SK-N-SH (cell line): Measurements from ENCODE around the gene GAPVD1. TPM values are rescaled to one million over a fixed set of nuclear protein-coding genes. Genes with fewer than 3 reads are reported as not detected.

ENCODE experiments used
- CTCF ChIA-PET: fragments of 300-600, 350-600 bp; formaldehyde crosslinking; extraction: SDS; loops from one replicate; lab custom pipeline; 2021; lab: Yijun Ruan, JAX
- POLR2A ChIA-PET: fragments of 350-600 bp; sonication (Branson Sonifier 250); formaldehyde crosslinking; extraction: SDS; loops from one replicate; lab custom pipeline; 2020; ENCODE audit warnings: antibody characterized with exemption, inconsistent platforms; lab: Yijun Ruan, JAX
- DNase-seq: peaks from one replicate; pipeline ENCODE4 v3.0.0; 2012
- H2AFZ ChIP-seq: fragments of 200-600 bp; sonication (generic); 2 replicates; pipeline ENCODE4 v1.8.1; 2016; ENCODE audit warnings: antibody characterized with exemption, mild to moderate bottlenecking, low read depth
- H3F3A ChIP-seq: fragments of 200-600 bp; sonication (generic); replicated peaks from 2 replicates; pipeline ENCODE3; 2016; ENCODE audit warnings: antibody characterized with exemption, mild to moderate bottlenecking; ENCODE audit not compliant: insufficient read depth
- H3K27ac ChIP-seq, 2 experiments: fragments of 200-500 bp in 1 of 2; fragments of 200-600 bp in 1 of 2; sonication (Bioruptor generic) in 1 of 2; sonication (generic), shearing (Covaris generic) in 1 of 2; 2 replicates each; pipeline versions ENCODE4 v1.5.1 to v1.6.1; 2014 to 2016; ENCODE audit warnings: low read depth in 2 of 2, inconsistent platforms in 1 of 2, low read length in 1 of 2, mild to moderate bottlenecking in 1 of 2, mixed read lengths in 1 of 2
- H3K27me3 ChIP-seq: fragments of 200-600 bp; sonication (generic), shearing (Covaris generic); 2 replicates; pipeline ENCODE4 v1.6.1; 2016; ENCODE audit warnings: mixed run types; ENCODE audit not compliant: insufficient read depth
- H3K36me3 ChIP-seq, 2 experiments: fragments of 200-500 bp in 1 of 2; fragments of 200-600 bp in 1 of 2; sonication (Bioruptor generic) in 1 of 2; sonication (generic) in 1 of 2; replicated peaks in 1 of 2; 2 replicates each; pipeline versions ENCODE3 to v1.5.1; 2014 to 2016; ENCODE audit warnings: low read length in 1 of 2, mild to moderate bottlenecking in 1 of 2; ENCODE audit not compliant: insufficient read depth in 2 of 2, control insufficient read depth in 1 of 2
- H3K4me1 ChIP-seq, 2 experiments: fragments of 200-500 bp in 1 of 2; fragments of 200-600 bp in 1 of 2; sonication (Bioruptor generic) in 1 of 2; sonication (generic), shearing (Covaris generic) in 1 of 2; 2 replicates each; pipeline versions ENCODE4 v1.5.1 to v1.6.1; 2014 to 2016; ENCODE audit warnings: low read depth in 1 of 2, low read length in 1 of 2, mixed run types in 1 of 2; ENCODE audit not compliant: insufficient read depth in 2 of 2, control insufficient read depth in 1 of 2
- H3K4me2 ChIP-seq: fragments of 200-600 bp; sonication (generic), shearing (Covaris generic); 2 replicates; pipeline ENCODE4 v1.6.1; 2017; ENCODE audit warnings: mixed run types
- H3K4me3 ChIP-seq, 2 experiments: fragments of 200-500 bp in 1 of 2; fragments of 200-600 bp in 1 of 2; sonication (Bioruptor generic) in 1 of 2; sonication (generic), shearing (Covaris generic) in 1 of 2; 2 replicates each; pipeline versions ENCODE4 v1.5.1 to v1.8.1; 2014 to 2016; ENCODE audit warnings: low read depth in 2 of 2, inconsistent platforms in 1 of 2, low read length in 1 of 2, mild to moderate bottlenecking in 1 of 2, mixed read lengths in 1 of 2, moderate library complexity in 1 of 2
- H3K79me2 ChIP-seq: fragments of 200-600 bp; sonication (generic); 2 replicates; pipeline ENCODE4 v1.8.1; 2017; ENCODE audit warnings: mild to moderate bottlenecking; ENCODE audit not compliant: insufficient read depth
- H3K9ac ChIP-seq: fragments of 200-600 bp; sonication (generic); 2 replicates; pipeline ENCODE4 v1.6.1; 2017; ENCODE audit warnings: mixed run types
- H3K9me2 ChIP-seq: fragments of 200-600 bp; sonication (generic); 2 replicates; pipeline ENCODE4 v1.6.1; 2017; ENCODE audit warnings: mixed run types
- H3K9me3 ChIP-seq: fragments of 200-600 bp; sonication (generic); 2 replicates; pipeline ENCODE4 v1.6.1; 2017; ENCODE audit warnings: mixed run types, mild to moderate bottlenecking, moderate library complexity
- H4K20me1 ChIP-seq: fragments of 200-600 bp; sonication (generic); 2 replicates; pipeline ENCODE4 v1.6.1; 2017; ENCODE audit warnings: mild to moderate bottlenecking, mixed run types; ENCODE audit not compliant: insufficient read depth
- CHD2 ChIP-seq: fragments of 150-350 bp; IDR thresholded peaks from 2 replicates; pipeline ENCODE4 v1.6.1; 2018; ENCODE audit warnings: low read length; ENCODE audit not compliant: partially characterized antibody
- ELF1 ChIP-seq: IDR thresholded peaks from 2 replicates; pipeline ENCODE4 v1.4.0; 2012
- EP300 ChIP-seq, 2 experiments: IDR thresholded peaks; 2 replicates each; pipeline versions ENCODE4 v1.4.0 to v1.6.1; 2012; ENCODE audit warnings: borderline replicate concordance in 1 of 2, low read depth in 1 of 2, low read length in 1 of 2
- EZH2phosphoT487 ChIP-seq: fragments of 200-600 bp; sonication (generic); IDR thresholded peaks from 2 replicates; pipeline ENCODE4 v1.6.1; 2017; ENCODE audit warnings: low read depth, mixed run types, mild to moderate bottlenecking, antibody characterized with exemption, moderate library complexity, borderline replicate concordance
- FOSL2 ChIP-seq: IDR thresholded peaks from 2 replicates; pipeline ENCODE4 v1.4.0; 2012; ENCODE audit warnings: low read depth, mild to moderate bottlenecking, moderate library complexity, borderline replicate concordance
- FOXJ3 ChIP-seq: sonication (generic); formaldehyde crosslinking; IDR thresholded peaks from 2 replicates; pipeline ENCODE4 v1.5.1; 2020; ENCODE audit warnings: mild to moderate bottlenecking, missing genetic modification reagents
- FOXM1 ChIP-seq: IDR thresholded peaks from 2 replicates; pipeline ENCODE4 v1.4.0; 2012; ENCODE audit warnings: low read depth, mild to moderate bottlenecking
- GABPA ChIP-seq: IDR thresholded peaks from 2 replicates; pipeline ENCODE4 v1.4.0; 2012; ENCODE audit warnings: low read depth, mild to moderate bottlenecking
- GATA2 ChIP-seq: sonication (generic); formaldehyde crosslinking; IDR thresholded peaks from 2 replicates; pipeline ENCODE4 v1.5.0; 2020; ENCODE audit warnings: mild to moderate bottlenecking, missing genetic modification reagents
- MEF2A ChIP-seq: IDR thresholded peaks from 2 replicates; pipeline ENCODE4 v1.4.0; 2012; ENCODE audit warnings: low read depth, borderline replicate concordance
- MXI1 ChIP-seq: IDR thresholded peaks from 2 replicates; pipeline ENCODE4 v1.6.1; 2012; ENCODE audit warnings: mild to moderate bottlenecking, low read depth, low read length, improper control_type of control experiment
- NFIC ChIP-seq: IDR thresholded peaks from 2 replicates; pipeline ENCODE4 v1.4.0; 2012; ENCODE audit warnings: borderline replicate concordance
- NRF1 ChIP-seq: IDR thresholded peaks from 2 replicates; pipeline ENCODE4 v1.6.1; 2012; ENCODE audit warnings: low read depth, mild to moderate bottlenecking, low read length
- RAD21 ChIP-seq: IDR thresholded peaks from 2 replicates; pipeline ENCODE4 v1.6.1; 2012; ENCODE audit warnings: mild to moderate bottlenecking, low read length
- RCOR1 ChIP-seq: fragments of 150-350 bp; IDR thresholded peaks from 2 replicates; pipeline ENCODE4 v1.6.1; 2017; ENCODE audit warnings: antibody characterized with exemption, low read length
- RFX5 ChIP-seq: IDR thresholded peaks from 2 replicates; pipeline ENCODE4 v1.6.1; 2012; ENCODE audit warnings: mild to moderate bottlenecking, improper control_type of control experiment, low read length
- RXRA ChIP-seq: IDR thresholded peaks from 2 replicates; pipeline ENCODE4 v1.4.0; 2012; ENCODE audit warnings: low read depth, mild to moderate bottlenecking, borderline replicate concordance
- TAF1 ChIP-seq: IDR thresholded peaks from 2 replicates; pipeline ENCODE4 v1.6.1; 2012; ENCODE audit warnings: low read depth, mild to moderate bottlenecking, low read length, moderate library complexity, borderline replicate concordance
- WGBS: methylation state at CpG from one replicate; pipeline ENCODE4 v1.1.6; 2017; ENCODE audit warnings: low lambda C conversion rate; 5-methylcytosine and 5-hydroxymethylcytosine counted together
- polyA plus RNA-seq, 3 experiments: library from polyadenylated mRNA; depleted of rRNA; stranded (reverse); fragments of >200 nt; gene quantifications; 2 replicates each; pipeline ENCODE4 v1.2.3, GENCODE V29; 2012
- TF ChIP-seq, protein P1 (sequence below): IDR thresholded peaks from 2 replicates; pipeline ENCODE4 v1.6.1; 2012; ENCODE audit warnings: mild to moderate bottlenecking, low read depth, low read length, moderate library complexity
- TF ChIP-seq, protein P2 (sequence below): fragments of 200-600 bp; sonication (generic); IDR thresholded peaks from 2 replicates; pipeline ENCODE4 v1.6.1; 2017; ENCODE audit warnings: antibody characterized with exemption, mild to moderate bottlenecking, moderate library complexity

Gene GAPVD1
- polyA plus RNA-seq, 1 of the 3 experiments (the other 2 are of a cell fraction): 10.5 TPM

DNA sequence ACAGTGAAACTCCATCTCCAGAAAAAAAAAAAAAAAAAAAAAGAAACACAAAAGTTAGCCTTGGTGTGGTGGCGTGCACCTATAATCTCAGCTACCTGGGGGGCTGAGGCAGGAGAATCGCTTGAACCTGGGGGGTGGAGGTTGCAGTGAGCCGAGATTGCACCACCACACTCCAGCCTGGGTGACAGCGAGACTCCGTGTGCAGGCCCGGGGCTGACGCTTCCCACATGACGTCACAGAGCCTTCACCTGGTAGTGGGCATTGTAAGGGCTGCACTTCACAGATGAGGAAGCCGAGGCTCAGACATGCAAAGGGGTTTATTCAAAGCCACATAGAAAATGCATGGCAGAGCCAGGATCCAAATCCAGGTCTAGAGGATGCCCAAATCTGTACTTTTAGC is 114.2 kb downstream of the GAPVD1 start (continued):
- TF ChIP-seq, protein P1, sequence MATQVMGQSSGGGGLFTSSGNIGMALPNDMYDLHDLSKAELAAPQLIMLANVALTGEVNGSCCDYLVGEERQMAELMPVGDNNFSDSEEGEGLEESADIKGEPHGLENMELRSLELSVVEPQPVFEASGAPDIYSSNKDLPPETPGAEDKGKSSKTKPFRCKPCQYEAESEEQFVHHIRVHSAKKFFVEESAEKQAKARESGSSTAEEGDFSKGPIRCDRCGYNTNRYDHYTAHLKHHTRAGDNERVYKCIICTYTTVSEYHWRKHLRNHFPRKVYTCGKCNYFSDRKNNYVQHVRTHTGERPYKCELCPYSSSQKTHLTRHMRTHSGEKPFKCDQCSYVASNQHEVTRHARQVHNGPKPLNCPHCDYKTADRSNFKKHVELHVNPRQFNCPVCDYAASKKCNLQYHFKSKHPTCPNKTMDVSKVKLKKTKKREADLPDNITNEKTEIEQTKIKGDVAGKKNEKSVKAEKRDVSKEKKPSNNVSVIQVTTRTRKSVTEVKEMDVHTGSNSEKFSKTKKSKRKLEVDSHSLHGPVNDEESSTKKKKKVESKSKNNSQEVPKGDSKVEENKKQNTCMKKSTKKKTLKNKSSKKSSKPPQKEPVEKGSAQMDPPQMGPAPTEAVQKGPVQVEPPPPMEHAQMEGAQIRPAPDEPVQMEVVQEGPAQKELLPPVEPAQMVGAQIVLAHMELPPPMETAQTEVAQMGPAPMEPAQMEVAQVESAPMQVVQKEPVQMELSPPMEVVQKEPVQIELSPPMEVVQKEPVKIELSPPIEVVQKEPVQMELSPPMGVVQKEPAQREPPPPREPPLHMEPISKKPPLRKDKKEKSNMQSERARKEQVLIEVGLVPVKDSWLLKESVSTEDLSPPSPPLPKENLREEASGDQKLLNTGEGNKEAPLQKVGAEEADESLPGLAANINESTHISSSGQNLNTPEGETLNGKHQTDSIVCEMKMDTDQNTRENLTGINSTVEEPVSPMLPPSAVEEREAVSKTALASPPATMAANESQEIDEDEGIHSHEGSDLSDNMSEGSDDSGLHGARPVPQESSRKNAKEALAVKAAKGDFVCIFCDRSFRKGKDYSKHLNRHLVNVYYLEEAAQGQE: no peak
- no peak for TF ChIP-seq FOXM1
- no peak for TF ChIP-seq GATA2 (CRISPR knock-in tag)
- TF ChIP-seq FOXJ3 (CRISPR knock-in tag): no peak

DNA sequence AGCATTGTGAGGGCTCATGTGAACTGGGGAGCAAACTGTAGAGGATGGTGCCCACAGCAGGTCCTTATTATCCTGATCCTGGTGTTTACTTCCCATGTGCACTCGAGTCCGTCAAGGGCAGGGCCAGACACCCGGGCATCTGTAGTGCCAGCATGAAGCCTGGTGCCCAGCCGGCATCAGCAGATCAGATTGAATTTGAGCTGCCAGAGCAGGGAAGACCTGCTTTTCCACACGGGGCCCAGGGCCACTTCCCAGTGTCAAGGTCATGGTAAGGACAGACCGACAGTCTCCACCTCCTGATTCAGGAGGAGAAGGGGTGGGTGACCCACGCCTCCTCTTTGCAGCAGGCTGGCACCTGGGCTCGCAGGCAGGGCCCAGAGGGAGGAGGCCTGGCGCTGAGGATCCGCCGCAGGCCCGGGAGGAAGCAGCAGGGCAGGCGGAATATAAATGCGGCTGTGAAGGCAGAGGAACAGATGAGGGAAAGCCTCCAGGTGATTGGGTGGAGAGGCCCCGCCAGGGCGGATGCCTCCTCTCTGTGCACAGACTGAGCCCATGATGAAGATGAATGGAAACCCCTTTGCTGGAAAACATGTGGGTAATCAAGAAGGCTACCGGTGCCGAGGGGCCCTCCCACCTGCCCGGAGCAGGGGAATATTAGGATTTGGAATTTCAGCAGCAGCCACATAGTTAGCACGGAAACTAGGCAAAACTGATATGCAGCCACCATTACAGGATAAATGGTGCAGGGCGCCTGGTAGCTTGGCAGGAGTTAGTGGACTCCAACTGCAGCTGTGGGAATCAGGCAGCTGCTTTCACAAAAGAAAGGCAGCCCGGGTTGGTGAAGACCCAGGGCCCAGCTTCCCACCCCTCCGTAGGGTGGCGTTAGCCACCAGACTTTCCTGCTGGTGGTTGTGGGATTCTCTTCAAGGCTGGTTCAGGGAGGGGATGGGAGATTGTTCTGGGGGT is 114.9 kb downstream of the GAPVD1 start:
- ChIA-PET CTCF (interaction anchor here (0.6 to 3.0 kb wide), 8 partner anchors 10 to 605 kb away, joined by 3 to 16 read pairs (median 5); partner anchors contain the start of gene WDR38), POLR2A (interaction anchor here (0.6 kb wide), 2 partner anchors 108 to 515 kb away, joined by 3 to 4 read pairs; partner anchors contain the start of genes ARPC5L and RPL35)
- Histone ChIP-seq H3K4me2 (no peak overlapping the region), H3K9ac (no peak overlapping the region), H3K4me1 (peaks cover 0 to 31% of the 10 kb centered on the region in 2 experiments; a peak in 1 of 4 replicates), H3K27ac (peak overlapping the region in 1 of 2 experiments; percentile 83; a peak in 2 of 4 replicates), H2AFZ (no peak overlapping the region), H3F3A (no peaks in the 10 kb centered on the region), H3K4me3 (no peak overlapping the region), H3K79me2 (no peaks in the 10 kb centered on the region), H3K27me3 (no peaks in the 10 kb centered on the region), H3K36me3 (no peaks in the 10 kb centered on the region), H4K20me1 (no peaks in the 10 kb centered on the region), H3K9me3 (no peaks in the 10 kb centered on the region), H3K9me2 (no peaks in the 10 kb centered on the region)
- peak; percentile 71 for DNase-seq
- WGBS: 77% methylated on average over 14 of the region's 24 CpGs
- no peak for TF ChIP-seq NFIC
- no peak for TF ChIP-seq ELF1
- no peak for TF ChIP-seq GABPA
- peak; percentile 35 for TF ChIP-seq CHD2
- no peak for TF ChIP-seq FOSL2
- no peak for TF ChIP-seq MEF2A
- no peak for TF ChIP-seq RFX5
- TF ChIP-seq GATA2 (CRISPR knock-in tag): peak; percentile 54
- no peak for TF ChIP-seq FOXM1
- TF ChIP-seq, protein P1: no peak
- no peak for TF ChIP-seq TAF1
- peak in 1 of 2 experiments; percentile 43; a peak in 2 of 4 replicates for TF ChIP-seq EP300 (IDR thresholded peaks at IDR 0.05; ENCODE audit: borderline replicate concordance in 1 of 2, low read depth in 1 of 2, low read length in 1 of 2)
- TF ChIP-seq RCOR1: peak; percentile 20; the same call in 1 of the 2 replicates
- TF ChIP-seq MXI1: peak; percentile 38; the same call in 1 of the 2 replicates
- no peak for TF ChIP-seq EZH2phosphoT487
- TF ChIP-seq NRF1: no peak
- TF ChIP-seq RAD21: no peak
- TF ChIP-seq RXRA: no peak
- TF ChIP-seq, protein P2, sequence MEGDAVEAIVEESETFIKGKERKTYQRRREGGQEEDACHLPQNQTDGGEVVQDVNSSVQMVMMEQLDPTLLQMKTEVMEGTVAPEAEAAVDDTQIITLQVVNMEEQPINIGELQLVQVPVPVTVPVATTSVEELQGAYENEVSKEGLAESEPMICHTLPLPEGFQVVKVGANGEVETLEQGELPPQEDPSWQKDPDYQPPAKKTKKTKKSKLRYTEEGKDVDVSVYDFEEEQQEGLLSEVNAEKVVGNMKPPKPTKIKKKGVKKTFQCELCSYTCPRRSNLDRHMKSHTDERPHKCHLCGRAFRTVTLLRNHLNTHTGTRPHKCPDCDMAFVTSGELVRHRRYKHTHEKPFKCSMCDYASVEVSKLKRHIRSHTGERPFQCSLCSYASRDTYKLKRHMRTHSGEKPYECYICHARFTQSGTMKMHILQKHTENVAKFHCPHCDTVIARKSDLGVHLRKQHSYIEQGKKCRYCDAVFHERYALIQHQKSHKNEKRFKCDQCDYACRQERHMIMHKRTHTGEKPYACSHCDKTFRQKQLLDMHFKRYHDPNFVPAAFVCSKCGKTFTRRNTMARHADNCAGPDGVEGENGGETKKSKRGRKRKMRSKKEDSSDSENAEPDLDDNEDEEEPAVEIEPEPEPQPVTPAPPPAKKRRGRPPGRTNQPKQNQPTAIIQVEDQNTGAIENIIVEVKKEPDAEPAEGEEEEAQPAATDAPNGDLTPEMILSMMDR: no peak
